Suprapubic skin (tissue), 4 donors: ENCODE measurements around the gene SEPTIN8. TPM values are rescaled to one million over a fixed set of nuclear protein-coding genes. Genes with fewer than 3 reads are reported as not detected.

Experiments
- DNase-seq, 2 donors: peaks; one replicate each; pipeline ENCODE4 v3.0.0-alpha.2; 2019; ENCODE audit warnings: low spot score in 2 of 2
- H3K27ac ChIP-seq: fragments of 200-600 bp; sonication (generic); one replicate; pipeline ENCODE4 v1.5.1; 2019
- H3K27me3 ChIP-seq: fragments of 200-600 bp; sonication (generic); one replicate; pipeline ENCODE4 v1.5.1; 2019
- H3K36me3 ChIP-seq: fragments of 200-600 bp; sonication (generic); one replicate; pipeline ENCODE4 v1.5.1; 2019
- H3K4me1 ChIP-seq: fragments of 200-600 bp; sonication (generic); one replicate; pipeline ENCODE4 v1.5.1; 2019
- H3K4me3 ChIP-seq: fragments of 200-600 bp; sonication (generic); one replicate; pipeline ENCODE4 v1.5.1; 2019; ENCODE audit warnings: mild to moderate bottlenecking
- H3K9me3 ChIP-seq: fragments of 200-600 bp; sonication (generic); one replicate; pipeline ENCODE4 v1.5.1; 2019
- CTCF ChIP-seq, 2 donors: fragments of 200-600 bp in 1 of 2; fragments of 450-650 bp in 1 of 2; sonication (generic) in 1 of 2; IDR thresholded peaks; one replicate each; pipeline ENCODE4 v1.5.1; 2016 to 2019; ENCODE audit warnings: antibody characterized with exemption in 2 of 2, mild to moderate bottlenecking in 1 of 2, moderate library complexity in 1 of 2
- EP300 ChIP-seq: sonication (generic); formaldehyde crosslinking; IDR thresholded peaks from one replicate; pipeline ENCODE4 v1.6.1; 2017; ENCODE audit warnings: antibody characterized with exemption
- POLR2A ChIP-seq, 2 donors: fragments of 450-650 bp; IDR thresholded peaks; one replicate each; pipeline ENCODE4 v1.6.1; 2017; ENCODE audit warnings: antibody characterized with exemption in 2 of 2, mild to moderate bottlenecking in 2 of 2, moderate library complexity in 2 of 2
- POLR2AphosphoS5 ChIP-seq, 3 donors: sonication (generic); formaldehyde crosslinking; IDR thresholded peaks; one replicate each; pipeline ENCODE4 v1.6.1; 2017; ENCODE audit warnings: antibody characterized with exemption in 3 of 3
- WGBS: methylation state at CpG from one replicate; pipeline ENCODE4 v1.1.5; 2018; 5-methylcytosine and 5-hydroxymethylcytosine counted together
- total RNA-seq, 4 donors: library from RNA; depleted of rRNA; stranded (reverse); fragments of >200 nt; gene quantifications; one replicate each; pipeline ENCODE4 v1.1.0, GENCODE V29; 2016

SEPTIN8 gene
- total RNA-seq, 4 donors from 2014 or later: 75.9 to 85.0 (median 80.8) TPM

- no peaks in the 10 kb centered on the region for H3K36me3 ChIP-seq
- no peaks in the 10 kb centered on the region for H3K9me3 ChIP-seq
- DNase-seq: no peak
- no peaks in the 10 kb centered on the region for H3K27me3 ChIP-seq
- TF ChIP-seq POLR2AphosphoS5 (IDR thresholded peaks at IDR 0.05) (no peak), CTCF (IDR thresholded peaks at IDR 0.05) (no peak), POLR2A (IDR thresholded peaks at IDR 0.05) (no peak), EP300 (no peak)
- no peak overlapping the region for H3K4me3 ChIP-seq
- H3K4me1 ChIP-seq: peaks cover 21% of the 10 kb centered on the region
- H3K27ac ChIP-seq: no peak overlapping the region
- WGBS: 93% methylated on average over 1 of the region's 1 CpG
Measured at GRCh38 chr5:132780577-132780976, 3.5 kb upstream of the SEPTIN8 start.

GRCh38 chr5:132779961-132780360 is 2.9 kb upstream of the SEPTIN8 start:
- Histone ChIP-seq H3K36me3 (no peaks in the 10 kb centered on the region), H3K27ac (no peak overlapping the region), H3K27me3 (no peaks in the 10 kb centered on the region), H3K4me1 (peaks cover 27% of the 10 kb centered on the region), H3K4me3 (no peak overlapping the region), H3K9me3 (no peaks in the 10 kb centered on the region)
- peak in 1 of 2 donors; percentile 11 for DNase-seq
- TF ChIP-seq POLR2AphosphoS5 (IDR thresholded peaks at IDR 0.05): no peak
- TF ChIP-seq EP300: no peak
- no peak for TF ChIP-seq POLR2A (IDR thresholded peaks at IDR 0.05)
- no peak for TF ChIP-seq CTCF (IDR thresholded peaks at IDR 0.05)
- 87% methylated on average over 3 of the region's 3 CpGs for WGBS

- Histone ChIP-seq H3K4me3 (no peak overlapping the region), H3K9me3 (no peaks in the 10 kb centered on the region), H3K27ac (no peak overlapping the region), H3K36me3 (no peaks in the 10 kb centered on the region), H3K27me3 (no peaks in the 10 kb centered on the region), H3K4me1 (peaks cover 38% of the 10 kb centered on the region)
- 77% methylated on average over 5 of the region's 5 CpGs for WGBS
- TF ChIP-seq POLR2A (IDR thresholded peaks at IDR 0.05) (no peak), CTCF (IDR thresholded peaks at IDR 0.05) (no peak), POLR2AphosphoS5 (IDR thresholded peaks at IDR 0.05) (no peak), EP300 (no peak)
- DNase-seq: no peak
Measured at GRCh38 chr5:132778856-132779255, 1.8 kb upstream of the SEPTIN8 start.

GRCh38 chr5:132778129-132778528 is 1.1 kb upstream of the SEPTIN8 start:
- Histone ChIP-seq H3K36me3 (no peaks in the 10 kb centered on the region), H3K4me3 (peak overlapping the region; percentile 89), H3K4me1 (peaks cover 45% of the 10 kb centered on the region), H3K27me3 (no peaks in the 10 kb centered on the region), H3K27ac (peak overlapping the region; percentile 89), H3K9me3 (no peaks in the 10 kb centered on the region)
- no peak for DNase-seq
- no peak for TF ChIP-seq POLR2A (IDR thresholded peaks at IDR 0.05)
- TF ChIP-seq EP300: no peak
- no peak for TF ChIP-seq POLR2AphosphoS5 (IDR thresholded peaks at IDR 0.05)
- no peak for TF ChIP-seq CTCF (IDR thresholded peaks at IDR 0.05)
- WGBS: 49% methylated on average over 4 of the region's 4 CpGs

GRCh38 chr5:132776938-132777208 is 166 bp downstream of the SEPTIN8 start:
- no peaks in the 10 kb centered on the region for H3K36me3 ChIP-seq
- no peak for DNase-seq
- peak overlapping the region; percentile 89 for H3K4me3 ChIP-seq
- H3K4me1 ChIP-seq: peaks cover 57% of the 10 kb centered on the region
- TF ChIP-seq EP300: no peak
- TF ChIP-seq POLR2A (IDR thresholded peaks at IDR 0.05): no peak
- TF ChIP-seq CTCF (IDR thresholded peaks at IDR 0.05): no peak
- TF ChIP-seq POLR2AphosphoS5 (IDR thresholded peaks at IDR 0.05): no peak
- H3K27me3 ChIP-seq: no peaks in the 10 kb centered on the region
- H3K9me3 ChIP-seq: no peaks in the 10 kb centered on the region
- peak overlapping the region; percentile 89 for H3K27ac ChIP-seq
- no CpG with 5 or more reads among the region's 40 CpGs for WGBS
